Activated CD4-positive, alpha-beta T cell treated with anti-CD3 and anti-CD28 coated beads, Interleukin-10, Interleukin-2, amounts not matched to agents 100 ng/mL and 50 ng/mL, durations not matched to agents 16 hours and 8 hours (primary cell): Measurements from ENCODE around the gene UBAP1L.
"Not testable (repeated sequence)": the region's sequence is repeated elsewhere in the genome, so short reads cannot be mapped to it uniquely, and the experiment has no call there.

Experiments used
- DNase-seq: peaks from one replicate; pipeline ENCODE4 v3.0.0-alpha.2; 2020

UBAP1L gene

GRCh38 chr15:65062061-65062460 is 52.9 kb downstream of the UBAP1L start:
- DNase-seq, result no peak

DNA sequence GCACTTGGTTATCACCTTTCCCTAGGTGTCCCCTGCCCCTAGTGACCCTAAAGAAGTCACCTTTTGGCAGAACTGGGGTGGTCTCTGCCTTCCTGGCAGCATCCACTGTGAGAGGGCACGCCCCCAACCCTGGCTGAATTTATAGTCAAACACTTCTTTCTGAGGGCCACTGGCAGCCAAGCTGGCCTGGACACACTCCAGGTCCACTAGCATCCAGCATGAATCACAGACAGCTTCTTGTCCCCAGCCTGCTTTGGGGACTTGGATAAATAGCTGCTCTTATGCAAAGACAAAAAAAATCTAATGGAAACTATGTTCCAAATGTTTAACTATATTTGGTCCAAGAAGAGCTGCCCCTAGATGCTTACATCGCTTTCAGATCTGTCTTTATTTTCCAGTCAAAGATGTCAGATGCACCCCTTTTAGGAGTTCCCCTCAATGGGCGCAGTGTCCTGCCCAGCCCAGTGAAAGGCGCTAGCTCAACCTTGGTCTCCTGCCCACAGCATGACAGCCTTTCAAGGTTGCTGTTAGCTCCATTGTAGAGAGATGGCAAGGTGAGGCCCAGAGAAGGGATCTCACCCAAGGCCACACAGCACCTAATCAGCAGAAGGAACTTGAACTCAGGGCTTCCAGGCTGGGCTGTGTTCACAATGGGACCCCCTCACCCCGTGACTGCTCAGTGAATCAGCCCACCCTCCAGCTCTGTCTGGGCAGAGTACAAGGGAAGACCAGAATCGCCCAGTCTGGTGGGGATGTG is 54.2 kb downstream of the UBAP1L start:
- no peak for DNase-seq

- no peak for DNase-seq
Observed at GRCh38 chr15:65059931-65060596, 54.9 kb downstream of the UBAP1L start.

- no peak for DNase-seq
Observed at GRCh38 chr15:65059369-65059750, 55.6 kb downstream of the UBAP1L start.

- no peak for DNase-seq
Observed at GRCh38 chr15:65058394-65059368, 56.3 kb downstream of the UBAP1L start.

GRCh38 chr15:65057549-65057940 is 57.5 kb downstream of the UBAP1L start:
- no peak for DNase-seq

GRCh38 chr15:65056868-65057548 is 58.0 kb downstream of the UBAP1L start:
- no peak for DNase-seq

GRCh38 chr15:65056106-65056505 is 58.9 kb downstream of the UBAP1L start:
- no peak for DNase-seq

GRCh38 chr15:65055201-65055870 is 59.7 kb downstream of the UBAP1L start:
- DNase-seq, result no peak

DNA sequence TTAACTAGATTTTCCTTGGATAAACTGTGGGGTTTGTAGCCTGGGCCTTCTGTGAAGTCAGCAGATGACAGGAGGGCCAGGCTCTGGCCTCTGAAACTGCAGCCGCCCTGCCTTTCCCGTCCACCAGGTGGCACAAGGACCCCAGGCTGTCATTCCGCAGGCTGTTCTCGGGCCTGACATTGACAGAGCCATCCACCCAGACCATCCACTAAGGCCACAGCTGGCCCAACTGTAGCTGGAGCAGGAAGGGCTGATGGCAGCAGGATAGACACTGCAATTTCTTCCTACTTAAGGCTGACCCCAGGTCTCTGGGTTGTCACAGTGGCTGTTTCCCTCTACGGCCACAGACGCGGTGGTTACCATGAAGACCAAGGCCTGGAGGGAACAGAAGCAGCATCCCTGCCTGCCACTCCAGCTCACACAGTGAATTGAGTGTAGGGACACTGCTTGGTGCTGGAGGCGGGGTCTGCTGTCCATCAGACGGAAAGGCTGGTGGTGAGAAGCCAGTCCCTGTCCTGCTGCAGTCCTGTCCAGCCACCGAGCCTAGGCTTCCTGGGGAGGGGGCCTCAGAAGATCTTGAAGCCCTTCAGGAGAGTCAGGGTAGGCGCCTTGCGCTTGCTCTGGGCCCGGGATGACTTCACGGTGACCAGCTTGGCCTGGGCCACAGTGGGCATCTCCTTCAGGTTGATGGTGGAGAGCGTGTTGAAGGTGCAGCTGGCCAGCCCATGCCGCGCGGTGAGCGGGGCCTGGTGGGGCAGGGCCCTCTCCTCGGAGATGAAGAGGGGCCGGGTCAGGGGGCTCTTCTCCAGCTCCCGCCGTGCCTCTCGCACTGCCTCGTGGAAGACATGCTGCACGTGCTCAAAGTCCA is 60.4 kb downstream of the UBAP1L start:
- peak; percentile 65 for DNase-seq

DNA sequence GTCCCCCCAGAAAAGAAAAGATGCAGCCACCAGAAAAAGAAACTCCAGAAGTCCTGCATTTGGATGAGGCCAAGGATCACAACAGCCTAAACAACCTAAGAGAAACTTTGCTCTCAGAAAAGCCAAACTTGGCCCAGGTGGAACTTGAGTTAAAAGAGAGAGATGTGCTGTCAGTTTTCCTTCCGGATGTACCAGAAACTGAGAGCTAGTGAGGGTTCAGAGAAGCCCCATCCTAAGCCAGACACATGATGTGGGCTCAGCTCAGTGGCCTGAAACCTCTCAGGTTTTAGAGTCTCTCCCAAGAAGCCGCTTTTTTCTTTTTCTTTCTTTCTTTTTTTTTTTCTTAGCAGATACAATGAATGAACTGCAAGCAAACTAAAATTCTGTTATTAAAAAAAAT is 62.0 kb downstream of the UBAP1L start:
- DNase-seq, result no peak

DNA sequence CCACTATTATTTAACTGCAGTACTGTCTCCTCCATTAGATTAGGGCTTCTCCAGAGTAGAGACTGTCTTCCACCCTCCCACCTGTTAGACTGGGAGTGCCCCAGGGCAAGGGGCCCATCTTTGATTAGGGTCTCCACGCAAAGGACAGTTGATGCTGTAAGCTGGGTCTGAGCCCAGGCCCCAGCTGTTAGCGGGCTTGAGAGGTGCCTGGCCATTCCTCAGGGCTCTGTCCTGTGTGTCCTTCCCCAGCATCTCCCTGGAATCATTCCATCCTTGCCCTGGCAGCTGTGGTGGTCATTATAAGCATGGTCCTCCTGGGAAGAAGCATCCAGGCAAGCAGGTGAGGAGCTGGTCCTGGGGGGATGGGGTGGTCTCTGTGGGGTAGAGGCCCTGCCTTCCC is 63.7 kb downstream of the UBAP1L start:
- no peak for DNase-seq

GRCh38 chr15:65050270-65050669 is 64.7 kb downstream of the UBAP1L start:
- DNase-seq, result peak; percentile 12

DNA sequence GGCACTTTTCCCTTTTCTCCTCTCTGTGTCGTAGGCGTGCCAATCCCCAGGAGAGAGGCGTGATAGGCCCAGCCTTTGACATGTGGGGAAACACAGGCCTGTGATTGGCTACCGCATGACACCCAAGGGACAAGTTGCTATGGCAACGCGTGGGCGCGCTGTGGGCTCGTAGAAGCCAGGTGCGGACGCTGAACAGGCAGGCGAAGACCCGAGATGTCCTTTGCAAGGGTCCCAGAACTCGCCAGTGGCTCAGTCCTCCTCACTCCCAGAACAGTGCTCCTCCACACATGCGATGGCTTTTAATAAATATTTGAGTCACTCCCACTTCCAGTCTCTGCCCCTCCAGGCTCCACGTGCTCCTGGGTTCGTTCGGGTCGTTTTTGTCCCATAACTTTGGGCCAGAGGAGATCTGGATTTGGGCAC is 65.6 kb downstream of the UBAP1L start:
- peak; percentile 91 for DNase-seq

DNA sequence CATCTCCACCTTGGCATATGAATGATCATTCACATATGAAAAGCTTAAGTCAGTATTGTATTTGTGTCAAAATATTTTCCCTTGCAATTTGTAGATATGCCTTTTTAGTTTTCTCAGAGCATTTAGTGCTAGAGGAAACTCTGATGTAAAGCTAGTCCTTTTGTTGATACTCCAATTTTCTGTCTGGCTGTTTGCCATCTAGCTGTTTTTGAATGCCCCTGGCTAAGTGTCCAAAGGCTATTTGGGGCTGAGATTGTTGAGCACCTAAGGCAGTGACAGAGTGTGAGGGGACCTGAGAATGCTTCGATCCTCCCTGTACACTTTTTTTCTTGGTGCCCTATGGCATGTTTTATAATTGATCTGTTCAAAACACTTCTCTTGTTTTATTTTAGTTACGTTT is 66.8 kb downstream of the UBAP1L start:
- DNase-seq, result no peak

GRCh38 chr15:65044724-65045481 is 70.1 kb downstream of the UBAP1L start, which contains the start of gene SLC51B:
Gene SLC51B, plus strand, starts transcription at chr15:65045387. Its CDS starts 4,618 bp downstream, at chr15:65050005.
- DNase-seq, result no peak

- not testable (repeated sequence) for DNase-seq
Observed at GRCh38 chr15:65044218-65044617, 70.8 kb downstream of the UBAP1L start.

DNA sequence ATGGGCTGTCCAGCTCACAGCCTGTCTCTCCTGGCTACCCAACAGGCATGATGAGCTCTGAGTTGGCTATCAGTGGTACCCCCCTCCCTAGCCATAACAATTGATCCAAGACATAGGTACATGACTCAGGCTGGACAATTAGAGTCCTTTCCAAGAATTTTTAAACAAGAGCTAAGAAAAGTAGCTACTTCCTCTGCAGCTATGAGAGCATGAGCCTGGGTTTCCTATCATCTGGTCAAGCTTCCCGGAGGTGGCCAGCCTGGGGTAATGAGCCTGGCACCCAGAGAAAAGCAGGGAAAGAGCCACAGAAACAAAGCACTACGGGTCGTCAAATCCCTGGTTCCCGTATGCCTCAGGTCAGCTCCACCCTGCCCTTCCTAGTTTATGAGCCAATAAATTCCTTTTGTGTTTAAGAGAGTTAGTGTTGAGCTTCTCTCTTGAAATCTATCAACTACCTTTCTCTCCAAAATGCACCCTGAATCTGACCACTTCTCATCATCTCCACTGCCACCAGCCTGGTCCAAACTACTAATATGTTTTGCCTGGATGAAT is 72.1 kb downstream of the UBAP1L start:
- no peak for DNase-seq
